RWPE2 (cell line): ENCODE measurements around the gene GABARAPL1.
"Not testable (repeated sequence)": the region's sequence is repeated elsewhere in the genome, so short reads cannot be mapped to it uniquely, and the experiment has no call there.

Experiments used
- ATAC-seq: fragments of 200-7000 bp; cut with Tn5 transposase; 3 replicates; pipeline ENCODE4 v1.9.1; 2021; ENCODE audit warnings: low read depth
- DNase-seq: peaks from one replicate; pipeline ENCODE4 v3.0.0-alpha.2; 2020; ENCODE audit warnings: low spot score
- H3K27ac ChIP-seq: fragments of 450-650 bp; 2 replicates; pipeline ENCODE4 v1.5.1; 2017; ENCODE audit warnings: mild to moderate bottlenecking; ENCODE audit not compliant: poor library complexity, severe bottlenecking
- H3K27me3 ChIP-seq: fragments of 250-450 bp; sonication (Bioruptor Pico); 2 replicates; pipeline ENCODE4 v1.5.1; 2021; ENCODE audit warnings: mild to moderate bottlenecking, moderate library complexity; ENCODE audit not compliant: insufficient read depth, poor library complexity, severe bottlenecking
- H3K36me3 ChIP-seq: fragments of 250-450 bp; sonication (Bioruptor Pico); 2 replicates; pipeline ENCODE4 v1.5.1; 2020; ENCODE audit warnings: low read depth, mild to moderate bottlenecking, moderate library complexity
- H3K4me1 ChIP-seq: fragments of 250-450 bp; sonication (Bioruptor Pico); 2 replicates; pipeline ENCODE4 v1.5.1; 2021; ENCODE audit warnings: mild to moderate bottlenecking, moderate library complexity; ENCODE audit not compliant: insufficient read depth, poor library complexity, severe bottlenecking
- H3K4me3 ChIP-seq: fragments of 250-450 bp; sonication (Bioruptor Pico); 2 replicates; pipeline ENCODE4 v1.5.1; 2021; ENCODE audit warnings: mild to moderate bottlenecking, moderate library complexity; ENCODE audit not compliant: severe bottlenecking
- H3K9me3 ChIP-seq: fragments of 250-450 bp; sonication (Bioruptor Pico); 2 replicates; pipeline ENCODE4 v1.5.1; 2021; ENCODE audit warnings: mild to moderate bottlenecking, moderate library complexity; ENCODE audit not compliant: severe bottlenecking
- CTCF ChIP-seq: fragments of 450-650 bp; IDR thresholded peaks from one replicate; pipeline ENCODE4 v1.5.1; 2017; ENCODE audit warnings: mild to moderate bottlenecking, moderate library complexity; ENCODE audit not compliant: poor library complexity, severe bottlenecking

Gene GABARAPL1

GRCh38 chr12:10215436-10215835 lies 2.8 kb downstream of the GABARAPL1 start:
- Histone ChIP-seq H3K4me1 (no peaks in the 10 kb centered on the region), H3K9me3 (no peaks in the 10 kb centered on the region), H3K36me3 (no peaks in the 10 kb centered on the region), H3K27me3 (no peaks in the 10 kb centered on the region), H3K27ac (no peak overlapping the region), H3K4me3 (no peak overlapping the region)
- DNase-seq (no peak), ATAC-seq (no peak)
- no peak for TF ChIP-seq CTCF

- not testable (repeated sequence) for H3K27ac ChIP-seq, H3K4me3 ChIP-seq, H3K9me3 ChIP-seq, H3K27me3 ChIP-seq, DNase-seq, ATAC-seq, H3K36me3 ChIP-seq, H3K4me1 ChIP-seq
Measured at GRCh38 chr12:10215946-10216345, 3.3 kb downstream of the GABARAPL1 start.

- no peak for TF ChIP-seq CTCF
- Histone ChIP-seq H3K4me3 (no peak overlapping the region), H3K9me3 (no peaks in the 10 kb centered on the region)
Measured at GRCh38 chr12:10218021-10218420, 5.3 kb downstream of the GABARAPL1 start.

GRCh38 chr12:10220398-10221077 lies 7.9 kb downstream of the GABARAPL1 start:
- DNase-seq (no peak), ATAC-seq (no peak)
- Histone ChIP-seq H3K4me3 (no peak overlapping the region), H3K27ac (no peak overlapping the region), H3K36me3 (no peaks in the 10 kb centered on the region), H3K27me3 (no peaks in the 10 kb centered on the region), H3K4me1 (no peaks in the 10 kb centered on the region), H3K9me3 (no peaks in the 10 kb centered on the region)
- no peak for TF ChIP-seq CTCF

More at GRCh38 chr12:10218021-10218420, 5.3 kb downstream of the GABARAPL1 start:
- Histone ChIP-seq H3K27ac (no peak overlapping the region), H3K4me1 (no peaks in the 10 kb centered on the region), H3K36me3 (no peaks in the 10 kb centered on the region), H3K27me3 (no peaks in the 10 kb centered on the region)
- ATAC-seq (no peak), DNase-seq (no peak)

- no peak for TF ChIP-seq CTCF
- Histone ChIP-seq H3K27ac (no peak overlapping the region), H3K4me1 (no peaks in the 10 kb centered on the region), H3K27me3 (no peaks in the 10 kb centered on the region), H3K36me3 (no peaks in the 10 kb centered on the region), H3K9me3 (no peaks in the 10 kb centered on the region), H3K4me3 (no peak overlapping the region)
- no peak for ATAC-seq
- no peak for DNase-seq
Measured at GRCh38 chr12:10221846-10222245, 9.2 kb downstream of the GABARAPL1 start.
